ENCODE results near the gene LHFPL4.

Gene LHFPL4

DNA sequence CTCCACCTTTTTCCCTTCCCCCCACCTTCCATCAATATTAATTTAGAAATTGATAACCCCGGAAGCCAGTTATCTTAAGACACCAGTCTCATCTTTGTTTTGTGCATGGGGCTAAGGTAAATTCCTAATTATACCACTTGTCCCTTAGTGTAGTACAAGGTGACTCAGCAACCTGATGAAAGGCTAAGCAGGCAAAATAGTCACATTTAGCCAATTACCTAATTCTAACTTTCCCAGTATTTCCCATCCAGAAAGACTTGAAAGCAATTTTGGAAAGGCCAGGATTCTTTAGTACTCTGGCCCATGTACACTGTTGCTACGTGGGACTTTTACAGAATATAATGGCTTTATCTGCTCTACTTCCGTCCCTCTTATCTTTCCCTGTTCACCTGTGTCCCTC lies 83.6 kb downstream of the LHFPL4 start:
- DNase-seq: no peak

- no peak for DNase-seq
Observed at GRCh38 chr3:9468460-9468859, 85.2 kb downstream of the LHFPL4 start.

DNA sequence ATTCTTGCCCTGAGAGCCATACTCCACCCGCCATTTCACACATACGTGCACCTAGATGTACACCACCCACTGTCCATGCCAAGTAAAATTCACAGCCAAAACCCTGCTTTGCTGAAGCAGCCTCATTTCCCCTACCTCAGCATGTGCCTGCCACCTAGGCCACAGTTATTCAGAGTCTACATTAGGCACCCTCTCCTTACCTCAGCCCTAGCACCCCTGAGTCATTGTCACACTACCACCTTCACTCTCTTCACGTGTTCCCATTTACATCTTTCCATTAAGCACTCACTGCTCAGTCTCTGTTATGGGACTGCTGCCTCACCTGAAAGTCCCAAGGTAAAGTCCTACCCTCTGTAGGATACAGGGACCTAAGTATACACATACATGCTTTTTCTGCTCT lies 86.2 kb downstream of the LHFPL4 start:
- DNase-seq: no peak

- no peak for DNase-seq
Observed at GRCh38 chr3:9455596-9456131, 98.0 kb downstream of the LHFPL4 start.

DNA sequence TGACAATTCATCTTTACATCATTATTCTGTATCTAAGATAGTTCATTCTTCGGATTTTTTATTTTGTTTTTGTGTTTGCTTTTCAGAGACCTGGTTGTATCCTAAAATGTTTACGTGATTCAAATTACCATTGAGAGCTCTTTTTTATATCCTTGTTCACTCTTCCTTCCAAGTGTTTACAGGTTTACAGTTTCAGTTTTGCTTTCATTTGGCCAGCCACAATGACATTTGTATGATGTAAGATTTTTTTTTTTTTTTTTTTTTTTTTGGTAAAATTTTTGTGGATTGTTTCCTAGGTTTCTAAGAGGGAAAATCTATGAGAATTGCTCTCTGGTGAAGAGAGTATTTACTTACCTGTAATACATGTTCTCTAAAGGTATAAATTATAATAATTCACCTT lies 101.2 kb downstream of the LHFPL4 start:
- DNase-seq: no peak

- no peak for DNase-seq
Observed at GRCh38 chr3:9450991-9451390, 102.6 kb downstream of the LHFPL4 start.

DNA sequence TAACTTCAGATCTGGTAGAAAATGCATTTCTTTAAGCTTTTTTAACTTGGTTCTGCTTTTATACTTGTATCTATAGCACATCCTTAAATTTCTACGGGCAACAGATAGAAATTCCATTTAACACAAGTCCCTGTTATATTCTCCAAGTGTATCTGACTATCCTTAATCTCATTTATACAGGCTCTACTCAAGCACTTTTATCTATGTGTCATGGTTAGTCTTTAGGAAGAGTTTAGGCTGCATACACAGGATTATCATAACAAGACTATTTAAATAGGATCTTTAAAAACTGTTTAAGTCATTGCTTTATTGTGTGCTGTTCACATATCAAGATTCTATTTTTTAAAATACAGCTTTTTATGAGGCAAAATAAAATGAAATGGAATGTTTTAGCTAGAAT lies 103.5 kb downstream of the LHFPL4 start:
- no peak for DNase-seq

GRCh38 chr3:9448643-9449042 lies 105.0 kb downstream of the LHFPL4 start:
- DNase-seq: no peak

All from islet precursor cell (in vitro differentiated cells).